Lower lobe of right lung (tissue), 2 donors: ENCODE results near the gene DENND6B. TPM values are rescaled to one million over a fixed set of nuclear protein-coding genes. Genes with fewer than 3 reads are reported as not detected.

Experiments
- ATAC-seq, 2 donors: fragments of 200-7000 bp; cut with Tn5 transposase; one replicate each; pipeline ENCODE4 v1.9.1; 2020 to 2022; ENCODE audit warnings: mild to moderate bottlenecking in 2 of 2, moderate library complexity in 2 of 2
- DNase-seq: peaks from one replicate; pipeline ENCODE4 v3.0.0-alpha.2; 2020
- H3K27ac ChIP-seq: fragments of 200-600 bp; one replicate; pipeline ENCODE4 v1.8.0; 2022
- H3K27me3 ChIP-seq: fragments of 200-600 bp; one replicate; pipeline ENCODE4 v1.8.0; 2022; ENCODE audit warnings: low read depth
- H3K36me3 ChIP-seq: fragments of 200-600 bp; one replicate; pipeline ENCODE4 v1.8.0; 2022; ENCODE audit warnings: mild to moderate bottlenecking
- H3K4me1 ChIP-seq: fragments of 200-600 bp; one replicate; pipeline ENCODE4 v1.8.0; 2022
- H3K4me3 ChIP-seq: fragments of 200-600 bp; one replicate; pipeline ENCODE4 v1.8.0; 2022; ENCODE audit warnings: mild to moderate bottlenecking
- H3K9me3 ChIP-seq: fragments of 200-600 bp; one replicate; pipeline ENCODE4 v1.8.0; 2022
- intact Hi-C: fragments of 100-400 bp; cut with DNase I; formaldehyde crosslinking; loops from one replicate; pipeline ENCODE4 v1.11.0; 2022
- total RNA-seq: library from RNA; stranded (reverse); fragmentation: NEBNext Ultra II Directional; extraction: Animal tissue kit (Norgen Biotek cat#: 25700); gene quantifications from one replicate; pipeline ENCODE4 v1.2.1, GENCODE V29; 2021
- TF ChIP-seq, protein P1 (sequence below): fragments of 200-600 bp; IDR thresholded peaks from one replicate; pipeline ENCODE4 v1.8.0; 2022; ENCODE audit warnings: antibody characterized with exemption, mild to moderate bottlenecking
- donor health status: DM: no; HTN: yes; CAD: no; lungs with severe emphysema.

DENND6B gene
- total RNA-seq, 1 donor from 2014 or later: 14.4 TPM

- ATAC-seq (no peak), DNase-seq (no peak)
- no peaks in the 10 kb centered on the region for H3K9me3 ChIP-seq
- peaks cover 2% of the 10 kb centered on the region for H3K4me1 ChIP-seq
- intact Hi-C loops: loop anchor here (10.0 kb wide), 1 partner anchor 45 kb away; the partner anchor contains the start of gene MAPK11
- TF ChIP-seq, protein P1, sequence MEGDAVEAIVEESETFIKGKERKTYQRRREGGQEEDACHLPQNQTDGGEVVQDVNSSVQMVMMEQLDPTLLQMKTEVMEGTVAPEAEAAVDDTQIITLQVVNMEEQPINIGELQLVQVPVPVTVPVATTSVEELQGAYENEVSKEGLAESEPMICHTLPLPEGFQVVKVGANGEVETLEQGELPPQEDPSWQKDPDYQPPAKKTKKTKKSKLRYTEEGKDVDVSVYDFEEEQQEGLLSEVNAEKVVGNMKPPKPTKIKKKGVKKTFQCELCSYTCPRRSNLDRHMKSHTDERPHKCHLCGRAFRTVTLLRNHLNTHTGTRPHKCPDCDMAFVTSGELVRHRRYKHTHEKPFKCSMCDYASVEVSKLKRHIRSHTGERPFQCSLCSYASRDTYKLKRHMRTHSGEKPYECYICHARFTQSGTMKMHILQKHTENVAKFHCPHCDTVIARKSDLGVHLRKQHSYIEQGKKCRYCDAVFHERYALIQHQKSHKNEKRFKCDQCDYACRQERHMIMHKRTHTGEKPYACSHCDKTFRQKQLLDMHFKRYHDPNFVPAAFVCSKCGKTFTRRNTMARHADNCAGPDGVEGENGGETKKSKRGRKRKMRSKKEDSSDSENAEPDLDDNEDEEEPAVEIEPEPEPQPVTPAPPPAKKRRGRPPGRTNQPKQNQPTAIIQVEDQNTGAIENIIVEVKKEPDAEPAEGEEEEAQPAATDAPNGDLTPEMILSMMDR: no peak
- H3K27me3 ChIP-seq: no peaks in the 10 kb centered on the region
- H3K36me3 ChIP-seq: no peaks in the 10 kb centered on the region
- H3K27ac ChIP-seq: no peak overlapping the region
- no peak overlapping the region for H3K4me3 ChIP-seq
Observed at GRCh38 chr22:50320116-50320515, 6.7 kb downstream of the DENND6B start.

DNA sequence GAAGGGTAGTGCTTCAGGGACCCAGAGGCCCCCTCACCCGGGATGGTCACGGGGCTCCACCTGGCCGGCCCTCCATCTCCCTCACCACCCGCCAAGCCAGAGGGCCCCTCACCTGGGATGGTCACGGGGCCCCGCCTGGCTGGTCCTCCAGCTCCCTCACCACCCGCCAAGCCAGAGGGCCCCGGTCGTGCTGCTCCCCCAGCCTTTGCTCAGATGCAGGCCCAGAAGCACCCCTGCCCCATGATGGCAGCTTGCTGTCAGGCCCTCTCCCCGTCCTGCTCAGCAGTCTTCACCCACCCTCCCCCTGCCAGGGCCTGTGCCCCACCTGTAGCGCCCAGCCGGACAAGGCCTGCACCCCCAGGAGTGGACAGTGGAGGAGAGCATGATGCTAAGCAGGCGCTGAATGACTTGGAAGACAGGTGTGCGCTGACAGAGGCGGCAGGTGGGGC is 7.3 kb downstream of the DENND6B start:
- TF ChIP-seq, protein P1: no peak
- Histone ChIP-seq H3K36me3 (no peaks in the 10 kb centered on the region), H3K27ac (no peak overlapping the region), H3K27me3 (no peaks in the 10 kb centered on the region), H3K9me3 (no peaks in the 10 kb centered on the region), H3K4me1 (peaks cover 8% of the 10 kb centered on the region), H3K4me3 (no peak overlapping the region)
- intact Hi-C loops: no loop called here
- DNase-seq: no peak
- no peak for ATAC-seq

DNA sequence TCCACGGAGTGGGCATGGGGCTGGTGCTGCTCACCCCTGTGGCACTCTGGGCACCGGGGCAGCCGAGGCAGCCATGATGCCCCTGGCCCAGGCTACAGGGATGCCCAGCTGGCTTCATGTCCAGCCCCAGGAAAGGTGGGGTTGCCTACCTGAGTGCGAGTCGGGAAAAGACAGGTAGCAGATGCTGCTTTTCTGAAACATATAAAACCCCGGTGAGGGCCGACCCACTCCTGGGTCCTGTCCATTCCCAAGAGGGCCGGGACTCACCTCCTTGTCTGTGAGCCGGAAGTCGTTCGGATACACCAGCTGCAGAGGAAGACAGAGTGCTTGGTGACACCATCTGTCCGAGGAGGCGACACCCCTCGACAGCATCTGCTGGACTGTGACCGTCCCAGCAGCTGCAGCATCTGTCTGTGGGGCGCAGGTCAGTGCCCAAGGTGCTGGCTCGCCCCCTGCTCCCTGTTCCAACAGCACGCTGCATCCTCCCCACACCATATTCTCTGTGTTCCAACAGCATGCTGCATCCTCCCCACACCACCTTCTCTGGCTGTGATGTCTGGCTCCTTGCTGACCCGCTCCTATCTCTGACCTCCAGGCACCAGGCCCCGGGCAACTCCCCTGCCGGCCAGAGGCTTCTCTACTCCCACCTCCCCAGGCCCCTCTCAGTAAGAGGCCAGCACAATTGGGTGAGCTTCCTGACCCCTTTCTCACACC is 8.0 kb downstream of the DENND6B start:
- ATAC-seq: no peak
- Histone ChIP-seq H3K4me1 (peaks cover 15% of the 10 kb centered on the region), H3K9me3 (no peaks in the 10 kb centered on the region), H3K27ac (no peak overlapping the region), H3K36me3 (no peaks in the 10 kb centered on the region), H3K27me3 (no peaks in the 10 kb centered on the region), H3K4me3 (no peak overlapping the region)
- intact Hi-C loops: no loop called here
- no peak for DNase-seq
- TF ChIP-seq, protein P1: no peak

- TF ChIP-seq, protein P1: no peak
- intact Hi-C loops: no loop called here
- H3K27ac ChIP-seq: no peak overlapping the region
Observed at GRCh38 chr22:50318356-50318697, 8.5 kb downstream of the DENND6B start.

GRCh38 chr22:50317674-50318073 is 9.1 kb downstream of the DENND6B start:
- Histone ChIP-seq H3K36me3 (no peaks in the 10 kb centered on the region), H3K27ac (no peak overlapping the region), H3K27me3 (no peaks in the 10 kb centered on the region), H3K4me3 (no peak overlapping the region), H3K4me1 (peaks cover 19% of the 10 kb centered on the region), H3K9me3 (no peaks in the 10 kb centered on the region)
- TF ChIP-seq, protein P1: no peak
- DNase-seq (no peak), ATAC-seq (no peak)
- intact Hi-C loops: no loop called here

More at GRCh38 chr22:50318356-50318697, 8.5 kb downstream of the DENND6B start:
- Histone ChIP-seq H3K9me3 (no peaks in the 10 kb centered on the region), H3K4me1 (peaks cover 19% of the 10 kb centered on the region), H3K4me3 (no peak overlapping the region), H3K36me3 (no peaks in the 10 kb centered on the region), H3K27me3 (no peaks in the 10 kb centered on the region)
- DNase-seq (no peak), ATAC-seq (no peak)
